GM19023 (cell line): ENCODE results near the gene FAM120A.

Source experiments
- ATAC-seq: cut with Tn5 transposase; IDR thresholded peaks from one replicate; pipeline ENCODE4 v1.9.1; 2021; ENCODE audit warnings: mild to moderate bottlenecking, moderate library complexity; ENCODE audit not compliant: unreplicated experiment

Gene FAM120A

GRCh38 chr9:93440896-93441580 is 10.4 kb upstream of the FAM120A start:
- no peak for ATAC-seq

- ATAC-seq, result no peak
Observed at GRCh38 chr9:93446073-93446472, 5.4 kb upstream of the FAM120A start.

GRCh38 chr9:93447655-93448054 is 3.8 kb upstream of the FAM120A start:
- no peak for ATAC-seq

GRCh38 chr9:93451849-93452709 is 594 bp downstream of the FAM120A start:
- peak; percentile 16 for ATAC-seq

GRCh38 chr9:93452710-93453046 is 1.2 kb downstream of the FAM120A start:
- ATAC-seq, result no peak

- peak; percentile 58 for ATAC-seq
Observed at GRCh38 chr9:93453047-93453914, 1.8 kb downstream of the FAM120A start, which contains the start of gene FAM120AOS. TSS of gene FAM120AOS (minus strand) at chr9:93453581. CDS start at chr9:93452709, 872 bp downstream.

- ATAC-seq, result no peak
Observed at GRCh38 chr9:93456022-93456421, 4.5 kb downstream of the FAM120A start.

- ATAC-seq, result no peak
Observed at GRCh38 chr9:93456504-93456903, 5.0 kb downstream of the FAM120A start.

- ATAC-seq, result no peak
Observed at GRCh38 chr9:93457006-93457405, 5.5 kb downstream of the FAM120A start.

- no peak for ATAC-seq
Observed at GRCh38 chr9:93458712-93459111, 7.2 kb downstream of the FAM120A start.

- no peak for ATAC-seq
Observed at GRCh38 chr9:93459432-93459847, 8.0 kb downstream of the FAM120A start.

- ATAC-seq, result no peak
Observed at GRCh38 chr9:93460689-93461413, 9.4 kb downstream of the FAM120A start.

GRCh38 chr9:93461414-93461743 is 9.9 kb downstream of the FAM120A start:
- no peak for ATAC-seq

- no peak for ATAC-seq
Observed at GRCh38 chr9:93461821-93462220, 10.3 kb downstream of the FAM120A start.

GRCh38 chr9:93463638-93464248 is 12.3 kb downstream of the FAM120A start:
- no peak for ATAC-seq

GRCh38 chr9:93464395-93464794 is 12.9 kb downstream of the FAM120A start:
- ATAC-seq, result no peak

- ATAC-seq, result no peak
Observed at GRCh38 chr9:93464876-93465275, 13.4 kb downstream of the FAM120A start.

GRCh38 chr9:93465855-93466254 is 14.4 kb downstream of the FAM120A start:
- ATAC-seq, result no peak

- ATAC-seq, result no peak
Observed at GRCh38 chr9:93466416-93467061, 15.1 kb downstream of the FAM120A start.

GRCh38 chr9:93467062-93467416 is 15.6 kb downstream of the FAM120A start:
- no peak for ATAC-seq
